ENCODE data around the gene PPP2R2C.

- TF ChIP-seq CTCF (conservative IDR thresholded peaks at IDR 0.05; ENCODE audit: low read depth, low read length) (no peak), MXI1 (IDR thresholded peaks at IDR 0.05; ENCODE audit: borderline replicate concordance, low read depth, low read length) (no peak), POLR2A (IDR thresholded peaks at IDR 0.05; ENCODE audit: low read depth, low read length) (no peak), ELK1 (IDR thresholded peaks at IDR 0.05; ENCODE audit: borderline replicate concordance, low read depth, low read length) (no peak), MAFK (IDR thresholded peaks at IDR 0.05; ENCODE audit: low read depth, low read length) (no peak), RFX5 (IDR thresholded peaks at IDR 0.05; ENCODE audit: low read depth, low read length) (no peak), CHD1 (IDR thresholded peaks at IDR 0.05; ENCODE audit: low read depth, low read length) (no peak), RAD21 (IDR thresholded peaks at IDR 0.05; ENCODE audit: low read length) (no peak), BHLHE40 (IDR thresholded peaks at IDR 0.05; ENCODE audit: low read depth, low read length) (no peak), MAZ (IDR thresholded peaks at IDR 0.05; ENCODE audit: borderline replicate concordance, low read depth, low read length) (no peak), FOS (IDR thresholded peaks at IDR 0.05; ENCODE audit: low read depth, low read length) (no peak), USF2 (IDR thresholded peaks at IDR 0.05; ENCODE audit: low read depth, low read length) (peak; percentile 69), CEBPB (IDR thresholded peaks at IDR 0.05; ENCODE audit: low read depth, low read length) (no peak), SMC3 (IDR thresholded peaks at IDR 0.05; ENCODE audit: low read depth, low read length) (no peak)
Measured at GRCh38 chr4:6325788-6326290, 146.6 kb downstream of the PPP2R2C start.

Measured in IMR-90 (cell line).